Femur (tissue), 1 donor: ENCODE measurements around the gene LRGUK.
A peak's percentile ranks its signal among the peaks of the same experiment; 100 is the strongest.

Experiments used
- DNase-seq: peaks from one replicate; pipeline ENCODE4 v3.0.0-alpha.2; 2017

The LRGUK gene

GRCh38 chr7:134126596-134126965, 559 bp upstream of the LRGUK start:
- no peak for DNase-seq

DNA sequence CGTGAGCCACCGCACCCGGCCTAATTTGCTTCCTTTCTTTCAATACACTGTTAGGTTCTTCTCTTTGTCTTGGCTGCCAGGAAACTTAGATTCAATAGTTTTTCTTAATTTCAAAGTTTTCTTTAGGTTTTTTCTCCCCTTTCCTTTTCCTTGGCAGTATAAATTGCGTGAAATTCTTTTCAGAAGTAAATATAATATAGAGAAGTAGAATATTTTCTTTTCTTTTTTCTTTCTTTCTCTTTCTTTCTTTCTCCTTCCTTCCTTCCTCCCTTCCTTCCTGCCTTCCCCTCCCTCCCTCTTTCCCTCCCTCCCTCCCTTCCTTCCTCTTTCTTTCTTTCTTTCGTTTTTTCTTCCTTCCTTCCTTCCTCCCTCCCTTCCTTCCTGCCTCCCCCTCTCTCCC, 1.7 kb downstream of the LRGUK start:
- no peak for DNase-seq

DNA sequence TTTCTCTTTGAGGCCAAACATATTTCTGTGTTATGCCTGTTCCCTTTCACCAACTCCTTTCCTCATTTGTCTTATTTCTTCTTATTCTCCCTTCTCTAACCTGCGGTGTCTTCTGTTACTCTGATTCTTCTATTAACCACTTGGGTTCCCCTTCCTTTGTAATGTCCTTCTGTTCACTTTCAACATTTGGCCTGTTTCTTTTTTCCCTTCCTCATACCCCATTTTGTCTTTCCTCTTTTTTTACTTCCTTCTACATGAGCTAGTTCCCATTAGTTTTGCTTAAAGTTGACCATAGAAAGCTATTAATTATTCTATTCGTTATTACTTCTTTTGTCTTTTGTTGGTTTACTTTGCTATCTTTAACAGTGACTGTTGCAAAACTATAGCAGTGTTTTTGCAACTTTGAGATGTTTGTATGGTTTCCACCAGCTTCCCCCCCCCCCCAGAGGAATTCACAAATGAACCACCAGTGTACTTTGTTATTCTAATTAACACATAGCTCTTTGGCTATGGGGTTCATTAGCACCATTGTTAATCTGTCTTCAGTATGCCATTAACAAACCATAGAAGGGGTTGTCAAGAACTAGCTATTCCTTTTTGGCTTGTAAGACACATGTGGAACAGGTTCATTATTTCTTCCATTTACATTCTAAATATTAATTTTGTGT, 2.9 kb downstream of the LRGUK start:
- no peak for DNase-seq

DNA sequence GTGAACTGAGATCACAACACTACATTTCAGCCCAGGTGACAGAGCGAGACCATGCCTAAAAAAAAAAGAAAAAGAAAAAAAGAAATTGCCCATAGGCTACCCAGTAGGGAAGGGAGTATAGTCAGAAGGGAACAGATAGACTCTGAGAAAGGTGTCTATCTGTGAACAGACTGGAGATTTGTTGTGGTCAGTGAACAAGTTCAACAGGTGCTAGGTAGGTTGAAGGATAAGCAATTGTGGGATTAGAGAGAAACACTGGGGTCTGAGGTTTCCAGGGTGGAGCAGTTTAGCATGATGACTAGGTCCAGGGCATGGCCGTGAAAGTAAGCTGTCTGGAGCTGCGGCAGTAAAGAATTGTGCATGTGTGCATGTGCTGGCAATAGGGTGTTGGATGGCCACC, 6.9 kb downstream of the LRGUK start:
- DNase-seq = no peak

GRCh38 chr7:134140889-134141867, 14.0 kb downstream of the LRGUK start:
- DNase-seq = peak; percentile 71

DNA sequence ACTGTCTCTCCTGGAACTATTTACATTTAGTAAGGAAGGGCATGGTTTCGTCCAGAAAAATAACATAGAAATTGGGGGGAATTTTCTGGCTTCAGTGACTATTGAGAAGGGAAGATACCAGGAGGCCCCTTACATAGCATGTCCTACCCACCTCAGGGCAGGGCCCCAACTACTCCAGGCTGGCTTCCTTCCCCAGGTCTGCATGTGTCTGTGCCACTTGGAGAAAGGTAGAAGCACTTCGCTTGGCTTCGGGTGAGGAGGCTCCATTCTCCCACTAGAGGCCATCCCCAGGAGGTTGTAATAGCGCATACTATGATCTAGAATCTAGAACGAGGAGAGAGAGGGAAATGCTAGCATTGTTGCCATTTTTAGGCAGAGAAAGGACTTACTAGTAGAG, 14.7 kb downstream of the LRGUK start:
- no peak for DNase-seq

DNA sequence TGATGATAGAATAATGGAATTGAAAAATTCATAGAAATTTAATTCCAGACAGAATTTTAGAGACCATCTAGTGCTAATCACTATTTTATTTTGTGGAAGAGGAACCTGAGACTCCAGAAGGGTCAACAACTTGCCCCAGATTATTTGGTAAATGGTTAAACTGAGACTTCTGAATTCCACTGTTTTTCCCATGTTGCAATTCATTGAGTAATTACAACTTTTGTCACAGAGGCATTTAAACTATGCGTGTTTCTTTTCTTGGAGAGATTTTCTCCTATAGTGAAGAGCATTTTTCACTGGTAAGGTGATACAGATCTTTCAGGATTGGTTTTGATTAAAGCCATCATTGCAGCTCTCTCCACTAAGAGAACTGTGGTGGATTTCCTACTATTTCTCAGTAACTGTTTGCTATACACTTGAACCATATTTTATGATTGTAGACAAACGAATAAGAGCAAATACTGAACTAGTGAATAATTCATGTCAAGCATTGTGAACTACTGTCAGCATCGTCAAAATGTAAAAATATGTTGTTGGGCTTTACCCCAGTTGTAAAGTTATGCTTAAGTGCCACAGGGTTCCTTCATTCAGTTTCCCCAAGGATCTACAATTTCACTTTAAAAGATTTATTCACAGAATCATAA, 26.5 kb downstream of the LRGUK start:
- no peak for DNase-seq

- no peak for DNase-seq
These were observed 27.5 kb downstream of the LRGUK start for GRCh38 chr7:134154581-134155130.

DNA sequence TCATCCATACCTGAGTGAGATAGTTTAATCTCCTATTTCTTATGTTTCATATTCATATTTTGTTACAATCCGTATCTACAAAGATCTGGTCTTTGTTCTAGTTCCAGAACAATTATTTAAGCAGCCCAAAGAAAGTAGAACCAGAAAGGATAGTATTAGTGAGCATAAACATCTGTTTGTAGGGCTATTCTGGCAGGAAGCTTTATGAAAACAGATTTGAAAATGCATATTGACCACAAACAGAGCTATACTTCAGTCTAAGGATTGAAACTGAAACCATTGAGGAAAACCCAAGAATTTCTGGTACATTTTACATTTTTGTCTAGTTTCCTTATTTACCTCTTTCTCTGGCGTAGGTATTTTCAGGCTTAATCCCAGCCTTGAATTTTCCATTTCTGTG, 28.1 kb downstream of the LRGUK start:
- no peak for DNase-seq

- no peak for DNase-seq
These were observed 28.7 kb downstream of the LRGUK start for GRCh38 chr7:134155871-134156270.

DNA sequence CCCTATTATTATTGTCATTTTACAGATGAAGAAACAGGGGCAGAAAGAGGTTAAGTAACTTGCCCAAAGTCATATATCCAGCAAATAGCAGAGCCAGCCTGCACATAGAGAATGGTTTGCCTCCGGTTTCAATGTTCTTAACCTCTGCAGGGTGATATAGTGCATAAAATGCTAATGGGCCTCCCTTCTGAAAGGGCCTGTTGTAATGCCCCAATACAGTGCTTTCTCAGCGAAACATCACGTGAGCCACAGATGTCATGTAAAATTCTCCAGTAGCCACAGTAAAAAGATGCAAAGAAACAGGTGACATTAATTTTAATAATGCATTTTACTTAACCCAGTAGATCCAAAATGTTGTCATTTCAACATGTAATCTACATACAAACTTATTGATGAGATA, 38.1 kb downstream of the LRGUK start:
- no peak for DNase-seq

DNA sequence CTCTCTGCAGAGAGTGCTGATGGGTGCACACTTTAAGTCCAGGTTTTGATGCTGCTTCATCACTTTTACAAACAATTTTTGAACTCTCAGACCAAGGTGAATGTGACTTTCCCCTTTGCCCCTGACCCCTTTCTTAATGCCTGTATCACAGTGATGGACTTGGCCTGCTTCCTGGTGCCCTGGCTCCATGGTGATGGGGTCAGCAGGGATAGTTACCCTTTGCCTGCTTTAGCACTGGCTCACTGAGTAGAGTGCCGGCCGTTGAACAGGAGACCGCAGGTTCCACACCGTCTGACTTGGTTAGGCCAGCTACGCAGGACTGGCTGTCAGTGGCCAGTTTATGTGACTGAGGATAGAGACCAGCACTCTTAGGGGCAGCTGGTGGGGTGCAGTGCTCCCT, 40.1 kb downstream of the LRGUK start:
- no peak for DNase-seq

GRCh38 chr7:134167841-134168240, 40.7 kb downstream of the LRGUK start:
- DNase-seq = no peak

- DNase-seq = no peak
These were observed 47.7 kb downstream of the LRGUK start for GRCh38 chr7:134174795-134175261.

DNA sequence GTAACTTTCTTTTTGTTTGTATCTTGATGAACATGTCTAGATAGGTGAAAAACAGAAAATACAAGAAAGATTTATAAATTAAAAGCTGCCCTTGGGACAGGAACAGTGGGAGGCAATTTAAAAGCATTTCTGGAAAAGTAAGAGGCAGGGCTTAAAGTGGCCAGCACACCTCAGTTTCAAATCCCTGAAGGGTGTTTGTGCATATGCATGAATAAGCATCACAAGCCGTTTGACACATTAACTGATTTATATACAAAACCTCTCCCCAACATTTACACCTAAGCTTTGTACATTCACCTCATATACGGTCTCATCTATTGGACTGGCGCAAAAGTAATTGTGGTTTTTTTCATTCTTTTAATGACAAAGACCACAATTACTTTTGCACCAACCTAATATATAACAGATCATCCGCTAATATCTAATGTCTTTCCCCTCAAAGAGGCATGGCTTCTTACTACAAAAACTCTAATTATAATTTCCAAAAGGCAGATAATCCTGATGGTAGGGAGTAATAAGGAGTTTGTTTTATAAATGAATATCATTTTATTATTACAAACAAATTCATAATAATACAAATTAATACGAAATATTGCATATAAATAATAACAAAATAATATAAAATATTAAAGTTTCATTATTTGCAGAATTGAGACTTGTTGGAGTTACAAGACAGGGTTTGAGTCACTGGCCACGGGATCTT, 48.3 kb downstream of the LRGUK start:
- DNase-seq = no peak

DNA sequence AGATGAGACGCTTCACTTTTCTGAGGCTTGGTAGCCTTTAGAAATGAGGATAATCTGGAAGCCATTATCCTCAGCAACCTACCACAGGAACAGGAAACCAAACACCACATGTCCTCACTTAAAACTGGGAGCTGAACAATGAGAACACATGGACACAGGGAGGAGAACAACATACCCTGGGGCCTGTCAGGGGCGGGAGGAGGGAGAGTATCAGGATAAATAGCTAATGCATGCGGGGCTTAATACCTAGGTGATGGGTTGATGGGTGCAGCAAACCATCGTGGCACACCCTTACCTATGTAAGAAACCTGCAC, 48.9 kb downstream of the LRGUK start:
- no peak for DNase-seq

GRCh38 chr7:134179036-134180011, 52.2 kb downstream of the LRGUK start:
- DNase-seq = no peak

DNA sequence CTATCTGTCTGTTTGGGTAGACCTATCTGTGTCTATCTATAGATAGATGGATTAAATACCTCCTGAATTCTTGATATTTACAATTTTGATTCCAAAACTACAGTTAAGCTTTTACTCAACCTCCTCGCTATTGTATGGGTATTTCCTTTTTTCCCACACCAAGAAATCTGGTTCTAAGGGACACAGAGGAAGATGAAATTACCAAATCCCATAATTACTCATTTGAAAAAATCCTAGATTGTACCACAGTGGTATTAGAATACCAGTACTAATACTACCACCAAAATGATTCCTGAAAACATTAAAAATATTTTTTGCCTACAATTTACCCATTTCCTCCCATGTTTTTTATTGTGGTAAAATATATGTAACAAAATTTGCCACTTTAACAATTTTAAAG, 53.2 kb downstream of the LRGUK start:
- no peak for DNase-seq

DNA sequence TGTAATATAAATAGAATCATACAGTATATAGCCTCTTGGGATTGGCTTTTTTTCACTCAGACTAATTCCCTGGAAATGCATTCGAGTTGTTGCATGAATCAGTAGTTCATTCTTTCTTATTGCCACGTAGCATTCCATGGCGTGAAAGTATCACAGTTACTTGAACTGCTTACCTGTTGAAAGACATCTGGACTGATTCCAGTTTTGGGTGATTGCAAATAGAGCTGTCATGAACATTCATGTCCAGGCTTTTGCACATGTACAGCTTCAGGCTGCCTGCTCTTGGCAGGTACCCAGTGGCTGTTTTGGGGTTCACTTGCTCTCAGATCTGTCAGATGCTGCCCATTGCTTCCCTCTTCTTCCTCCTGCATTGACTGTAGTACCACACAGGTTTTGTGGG, 54.9 kb downstream of the LRGUK start:
- no peak for DNase-seq

- no peak for DNase-seq
These were observed 57.6 kb downstream of the LRGUK start for GRCh38 chr7:134184767-134185166.

DNA sequence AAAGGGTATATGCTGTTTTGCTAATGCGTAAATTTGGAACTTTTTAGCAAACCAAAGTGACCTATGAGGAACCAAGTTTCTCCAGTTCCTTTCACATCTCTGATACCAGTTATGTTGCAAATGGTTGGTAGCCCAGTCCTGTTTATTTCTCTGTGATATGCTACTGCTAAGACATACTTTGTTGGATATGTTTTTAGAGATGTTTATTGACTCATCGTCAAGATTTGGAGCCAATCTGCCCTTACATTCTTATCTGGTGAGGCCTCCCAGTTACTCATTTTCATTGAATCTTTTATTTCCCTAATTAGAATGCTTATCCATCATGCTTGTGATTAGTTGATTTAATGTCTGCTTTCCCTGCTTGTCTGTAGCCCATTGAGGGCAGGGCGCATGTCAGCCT, 58.9 kb downstream of the LRGUK start:
- DNase-seq = no peak

DNA sequence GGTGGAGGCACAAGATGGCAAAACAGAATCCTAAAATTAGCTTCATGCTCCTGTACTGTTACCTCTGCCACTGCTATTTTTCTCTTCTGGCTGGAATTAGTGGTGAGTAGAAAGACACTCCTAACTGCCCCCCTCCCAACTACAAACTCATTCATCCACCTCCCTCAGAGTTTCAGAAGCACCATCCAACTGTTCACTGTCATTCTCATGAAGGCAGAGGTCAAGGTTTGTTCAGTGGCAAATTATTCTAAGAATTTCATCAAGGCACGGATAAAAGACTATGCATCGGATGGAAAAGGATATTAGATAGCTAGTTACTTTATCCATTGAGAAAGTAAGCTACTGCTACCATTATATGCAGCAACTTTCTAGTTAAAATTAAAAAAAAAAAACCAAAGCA, 59.7 kb downstream of the LRGUK start:
- DNase-seq = no peak
